Activated CD4-positive, alpha-beta memory T cell treated with anti-CD3 and anti-CD28 coated beads for 36 hours (primary cell): ENCODE results near the gene CTDSPL. TPM values are rescaled to one million over a fixed set of nuclear protein-coding genes. Genes with fewer than 3 reads are reported as not detected.
A peak's percentile ranks its signal among the peaks of the same experiment; 100 is the strongest.

Source experiments
- CTCF ChIA-PET: fragments of 350-600 bp; sonication (Branson Sonifier 250); formaldehyde crosslinking; loops from one replicate; lab custom pipeline; 2021; ENCODE audit warnings: antibody characterized with exemption, inconsistent platforms; lab: Charles Lee
- POLR2A ChIA-PET: fragments of 350-600 bp; sonication (Branson Sonifier 250); formaldehyde crosslinking; loops from one replicate; lab custom pipeline; 2021; ENCODE audit warnings: antibody characterized with exemption; lab: Charles Lee
- DNase-seq: peaks from one replicate; pipeline ENCODE4 v3.0.0-alpha.2; 2020
- H3K27ac Mint-ChIP-seq: one replicate; pipeline ENCODE4 v1.8.0; 2021; ENCODE audit warnings: mixed read lengths
- H3K27me3 Mint-ChIP-seq: one replicate; pipeline ENCODE4 v1.8.0; 2021; ENCODE audit warnings: mixed read lengths
- H3K36me3 Mint-ChIP-seq: one replicate; pipeline ENCODE4 v1.8.0; 2021; ENCODE audit warnings: mixed read lengths
- H3K4me1 Mint-ChIP-seq: one replicate; pipeline ENCODE4 v1.8.0; 2021; ENCODE audit warnings: low read depth, mixed read lengths
- H3K4me3 Mint-ChIP-seq: one replicate; pipeline ENCODE4 v1.8.0; 2021; ENCODE audit warnings: mild to moderate bottlenecking, mixed read lengths
- H3K9me3 Mint-ChIP-seq: one replicate; pipeline ENCODE4 v1.8.0; 2021; ENCODE audit warnings: mixed read lengths
- intact Hi-C: fragments of 100-400 bp; cut with micrococcal nuclease; formaldehyde crosslinking; loops from one replicate; pipeline ENCODE4 v1.15.1; 2023
- total RNA-seq, 2 experiments: library from RNA; stranded (reverse); gene quantifications; one replicate each; pipeline ENCODE4 v1.2.3, GENCODE V29; 2021

The CTDSPL gene
- total RNA-seq, 2 experiments from 2014 or later, result 3.7 to 5.1 TPM

DNA sequence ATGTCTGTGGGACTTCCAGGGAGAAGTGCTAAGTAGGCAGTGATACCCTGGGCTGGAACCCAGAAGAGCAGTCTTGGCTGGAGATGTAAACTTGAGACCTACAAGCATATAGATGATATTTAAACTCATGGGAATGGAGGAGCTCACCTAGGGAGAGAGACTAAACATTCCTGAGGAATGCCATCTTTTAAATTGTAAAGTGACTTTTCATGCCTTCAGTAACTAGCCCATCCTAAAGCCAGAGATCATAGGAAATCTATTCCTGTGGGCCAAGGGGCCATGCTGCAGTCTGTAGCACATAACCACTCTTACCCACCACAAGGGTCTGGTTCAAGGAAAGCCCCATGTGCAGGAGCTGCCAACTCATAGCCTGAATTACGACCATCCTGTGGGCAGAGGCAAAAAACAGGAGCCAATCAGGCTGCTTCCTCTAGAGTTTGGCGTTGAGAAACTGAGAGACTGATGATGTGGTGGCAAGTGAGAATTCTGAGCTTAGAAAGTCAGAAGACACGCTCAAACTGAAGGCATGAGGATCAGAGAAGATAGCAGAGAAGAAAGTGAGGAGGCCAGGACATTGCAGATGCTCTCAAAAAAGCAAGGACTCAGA lies 37.5 kb downstream of the CTDSPL start:
- Mint-ChIP-seq H3K36me3 (no peaks in the 10 kb centered on the region), H3K4me1 (peaks cover 3% of the 10 kb centered on the region), H3K9me3 (no peaks in the 10 kb centered on the region), H3K27ac (no peak overlapping the region), H3K4me3 (no peak overlapping the region), H3K27me3 (peaks cover 3% of the 10 kb centered on the region)
- CTCF ChIA-PET, result interaction anchor here (1.2 kb wide), 1 partner anchor 75 kb away, joined by 5 read pairs; no protein-coding TSS in a partner anchor
- intact Hi-C loops, result no loop called here
- POLR2A ChIA-PET, result no interaction called here
- peak; percentile 41 for DNase-seq

DNA sequence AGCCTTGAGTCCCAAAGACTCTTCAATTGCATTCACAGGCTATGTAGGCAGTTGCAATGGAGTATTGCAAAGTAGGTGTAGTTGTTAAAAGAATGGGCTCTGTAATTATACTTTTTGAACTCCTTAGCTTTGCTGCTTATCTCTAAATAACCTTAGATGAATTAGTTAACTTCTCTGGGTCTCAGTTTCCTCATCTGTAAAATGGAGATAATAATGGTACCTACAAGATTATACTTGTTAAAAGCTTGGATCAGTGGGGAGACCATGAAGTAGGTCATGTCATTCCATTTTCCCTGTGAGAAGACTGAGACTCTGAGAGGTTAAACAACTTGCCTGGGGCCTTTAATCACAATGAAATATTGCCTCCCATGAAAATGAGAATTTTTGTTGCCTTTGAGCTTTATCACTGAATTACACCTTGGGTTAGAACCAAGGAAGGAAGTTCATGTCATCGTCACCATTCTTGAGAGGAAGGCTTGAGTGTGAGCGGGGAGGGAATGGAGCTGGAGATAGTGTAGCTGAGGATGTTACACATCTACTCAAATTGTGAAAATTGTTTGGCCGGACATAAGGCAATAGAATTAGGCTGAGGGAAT lies 38.1 kb downstream of the CTDSPL start:
- CTCF ChIA-PET, result interaction anchor here (0.5 to 1.5 kb wide), 3 partner anchors 46 to 292 kb away, joined by 3 to 5 read pairs (median 4); no protein-coding TSS in a partner anchor
- peaks cover 3% of the 10 kb centered on the region for H3K27me3 Mint-ChIP-seq
- intact Hi-C loops, result no loop called here
- peaks cover 3% of the 10 kb centered on the region for H3K4me1 Mint-ChIP-seq
- no peak for DNase-seq
- no peaks in the 10 kb centered on the region for H3K36me3 Mint-ChIP-seq
- H3K4me3 Mint-ChIP-seq, result no peak overlapping the region
- no peak overlapping the region for H3K27ac Mint-ChIP-seq
- H3K9me3 Mint-ChIP-seq, result no peaks in the 10 kb centered on the region
- POLR2A ChIA-PET, result no interaction called here

DNA sequence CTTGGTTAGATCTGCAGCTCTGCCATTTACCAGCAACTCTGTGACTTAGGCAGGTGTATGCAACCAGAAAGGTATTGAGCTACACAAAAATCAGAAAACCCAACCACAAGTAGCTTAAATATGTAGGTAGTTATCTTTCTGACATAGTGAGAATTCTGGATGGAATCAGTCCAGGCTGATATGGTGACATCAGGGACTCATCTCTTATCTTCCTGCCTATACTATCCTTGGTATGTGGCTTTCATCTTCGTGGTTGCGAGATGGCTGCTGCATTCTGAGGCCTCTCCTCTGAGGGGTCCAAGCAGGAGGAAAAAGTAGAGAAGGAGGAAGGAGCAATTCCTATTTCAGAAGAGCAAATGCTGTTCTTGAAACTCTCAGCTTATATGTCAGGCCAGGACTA lies 40.0 kb downstream of the CTDSPL start:
- Mint-ChIP-seq H3K4me1 (peaks cover 9% of the 10 kb centered on the region), H3K36me3 (no peaks in the 10 kb centered on the region), H3K27me3 (no peaks in the 10 kb centered on the region), H3K9me3 (no peaks in the 10 kb centered on the region), H3K4me3 (no peak overlapping the region), H3K27ac (no peak overlapping the region)
- CTCF ChIA-PET, result no interaction called here
- intact Hi-C loops, result no loop called here
- DNase-seq, result no peak
- POLR2A ChIA-PET, result no interaction called here

DNA sequence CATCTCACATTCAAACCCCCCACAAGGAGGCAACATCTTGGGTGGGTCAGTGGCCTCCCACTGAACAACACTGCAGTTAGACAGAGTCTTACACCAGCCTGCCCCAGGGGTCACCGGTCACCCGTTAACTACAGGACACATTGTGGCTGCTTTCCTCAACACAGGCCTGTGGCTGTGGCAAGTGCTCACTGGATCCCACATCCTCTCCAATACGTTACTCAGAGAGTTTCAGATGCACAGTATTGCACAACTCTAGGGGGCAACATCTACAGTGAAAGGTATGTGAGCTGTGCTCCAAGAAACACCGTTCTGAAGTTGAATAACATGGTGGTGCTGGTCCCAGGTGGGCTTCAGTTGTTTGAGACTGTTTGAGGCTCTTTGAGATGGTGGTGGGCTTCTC lies 41.0 kb downstream of the CTDSPL start:
- H3K27me3 Mint-ChIP-seq, result no peaks in the 10 kb centered on the region
- POLR2A ChIA-PET, result no interaction called here
- intact Hi-C loops, result no loop called here

DNA sequence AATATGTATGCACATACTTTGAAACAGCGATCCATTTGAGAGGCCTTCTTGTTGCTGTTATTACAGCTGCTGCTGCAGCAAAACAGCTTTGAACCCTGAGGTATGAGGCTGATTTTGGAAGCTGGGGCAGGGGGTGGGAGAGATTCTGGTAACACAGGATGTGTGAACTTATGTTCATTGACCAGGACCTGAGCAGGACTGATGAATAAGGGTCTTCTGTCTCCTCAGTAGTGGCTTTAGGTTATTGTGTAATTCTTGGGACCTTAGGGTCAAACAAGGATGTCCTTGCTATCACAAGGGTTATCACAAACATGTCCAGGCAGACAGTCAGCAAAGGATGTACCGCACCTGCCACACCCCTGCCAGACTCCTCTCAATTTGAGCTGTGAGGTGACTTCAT lies 41.6 kb downstream of the CTDSPL start:
- H3K9me3 Mint-ChIP-seq, result no peaks in the 10 kb centered on the region
- no peak for DNase-seq
- H3K36me3 Mint-ChIP-seq, result no peaks in the 10 kb centered on the region
- POLR2A ChIA-PET, result no interaction called here
- CTCF ChIA-PET, result interaction anchor here (0.9 kb wide), 1 partner anchor 94 kb away, joined by 3 read pairs; no protein-coding TSS in a partner anchor
- no peak overlapping the region for H3K27ac Mint-ChIP-seq
- H3K4me1 Mint-ChIP-seq, result peaks cover 24% of the 10 kb centered on the region
- H3K27me3 Mint-ChIP-seq, result no peaks in the 10 kb centered on the region
- H3K4me3 Mint-ChIP-seq, result no peak overlapping the region
- intact Hi-C loops, result no loop called here

More for the DNA sequence above, 41.0 kb downstream of the CTDSPL start:
- no peak for DNase-seq
- no peaks in the 10 kb centered on the region for H3K36me3 Mint-ChIP-seq
- H3K27ac Mint-ChIP-seq, result no peak overlapping the region
- no peaks in the 10 kb centered on the region for H3K9me3 Mint-ChIP-seq
- CTCF ChIA-PET, result interaction anchor here (0.9 kb wide), 1 partner anchor 94 kb away, joined by 3 read pairs; no protein-coding TSS in a partner anchor
- no peak overlapping the region for H3K4me3 Mint-ChIP-seq
- H3K4me1 Mint-ChIP-seq, result peaks cover 19% of the 10 kb centered on the region

DNA sequence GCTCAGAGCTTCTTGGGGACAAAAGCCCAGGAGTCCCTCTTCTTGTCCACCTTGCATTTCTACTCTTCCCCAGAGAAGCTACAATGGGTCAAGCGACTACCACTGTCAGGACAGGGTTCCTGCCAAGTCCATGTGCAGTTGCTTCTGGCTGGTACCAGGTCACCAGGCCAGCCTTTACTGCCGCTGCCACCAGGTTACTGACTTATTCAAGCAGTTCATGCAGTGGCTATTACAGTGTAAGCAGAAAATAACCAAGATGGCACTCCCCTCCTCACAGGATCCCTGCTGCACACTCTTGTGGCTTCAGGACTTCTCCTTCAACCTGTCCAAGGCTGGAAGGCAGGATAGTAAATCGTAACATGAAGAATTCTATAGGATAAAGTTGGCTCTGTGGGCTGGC lies 42.1 kb downstream of the CTDSPL start:
- H3K4me1 Mint-ChIP-seq, result peaks cover 24% of the 10 kb centered on the region
- no peaks in the 10 kb centered on the region for H3K27me3 Mint-ChIP-seq
- no peak for DNase-seq
- H3K36me3 Mint-ChIP-seq, result no peaks in the 10 kb centered on the region
- H3K4me3 Mint-ChIP-seq, result no peak overlapping the region
- intact Hi-C loops, result no loop called here
- ChIA-PET CTCF (interaction anchor here (0.9 to 1.0 kb wide), 2 partner anchors 64 to 93 kb away, joined by 3 to 4 read pairs; no protein-coding TSS in a partner anchor), POLR2A (no interaction called here)
- no peak overlapping the region for H3K27ac Mint-ChIP-seq
- H3K9me3 Mint-ChIP-seq, result no peaks in the 10 kb centered on the region

DNA sequence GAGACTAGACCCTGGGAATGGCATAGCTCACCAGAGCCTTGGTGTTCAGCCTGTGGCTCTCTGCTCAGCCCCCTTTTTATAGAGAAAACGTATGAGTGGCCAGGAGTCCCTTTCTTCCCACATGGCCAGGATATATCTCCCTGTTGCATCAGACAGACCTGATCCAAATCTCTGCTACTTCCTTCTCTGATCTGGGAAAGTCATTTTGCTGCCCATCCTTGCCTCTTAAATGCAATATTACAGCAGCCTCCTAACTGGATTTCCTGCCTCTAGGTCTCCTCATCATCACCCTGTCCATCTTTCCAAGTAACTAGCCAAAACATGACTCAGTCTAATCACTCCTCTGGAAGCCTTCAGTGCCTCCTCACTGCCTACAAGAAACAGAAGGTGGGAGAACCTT lies 42.9 kb downstream of the CTDSPL start:
- ChIA-PET POLR2A (no interaction called here), CTCF (interaction anchor here (1.0 kb wide), 1 partner anchor 63 kb away, joined by 4 read pairs; no protein-coding TSS in a partner anchor)
- no peak overlapping the region for H3K27ac Mint-ChIP-seq
- no peaks in the 10 kb centered on the region for H3K9me3 Mint-ChIP-seq
- H3K27me3 Mint-ChIP-seq, result no peaks in the 10 kb centered on the region
- no peaks in the 10 kb centered on the region for H3K36me3 Mint-ChIP-seq
- H3K4me3 Mint-ChIP-seq, result no peak overlapping the region
- intact Hi-C loops, result no loop called here
- no peak for DNase-seq
- peaks cover 21% of the 10 kb centered on the region for H3K4me1 Mint-ChIP-seq

DNA sequence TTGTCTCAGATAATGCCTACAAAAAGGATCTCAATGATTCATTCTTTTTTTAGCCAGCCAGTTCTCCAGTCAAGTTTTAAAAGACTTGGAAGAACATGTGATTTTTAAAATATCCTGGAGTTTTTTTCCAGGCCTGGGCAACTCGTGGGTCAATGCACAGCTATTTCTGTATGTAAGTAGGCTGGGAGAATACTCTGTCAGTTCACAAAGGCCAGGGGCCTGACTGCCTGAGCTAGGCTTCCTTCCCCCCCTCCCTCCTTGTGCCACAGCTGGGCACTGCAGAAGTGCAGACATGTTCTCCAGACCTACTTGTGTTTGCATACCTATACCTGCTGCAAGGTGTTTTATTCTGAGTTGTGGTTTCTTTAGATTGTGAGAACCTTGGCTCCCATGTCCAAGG lies 43.7 kb downstream of the CTDSPL start:
- POLR2A ChIA-PET, result no interaction called here
- Mint-ChIP-seq H3K27ac (no peak overlapping the region), H3K4me3 (no peak overlapping the region), H3K36me3 (no peaks in the 10 kb centered on the region), H3K27me3 (no peaks in the 10 kb centered on the region), H3K9me3 (no peaks in the 10 kb centered on the region), H3K4me1 (peaks cover 21% of the 10 kb centered on the region)
- no peak for DNase-seq
- intact Hi-C loops, result no loop called here
- CTCF ChIA-PET, result interaction anchor here (0.7 kb wide), 1 partner anchor 17 kb away, joined by 3 read pairs; no protein-coding TSS in a partner anchor

DNA sequence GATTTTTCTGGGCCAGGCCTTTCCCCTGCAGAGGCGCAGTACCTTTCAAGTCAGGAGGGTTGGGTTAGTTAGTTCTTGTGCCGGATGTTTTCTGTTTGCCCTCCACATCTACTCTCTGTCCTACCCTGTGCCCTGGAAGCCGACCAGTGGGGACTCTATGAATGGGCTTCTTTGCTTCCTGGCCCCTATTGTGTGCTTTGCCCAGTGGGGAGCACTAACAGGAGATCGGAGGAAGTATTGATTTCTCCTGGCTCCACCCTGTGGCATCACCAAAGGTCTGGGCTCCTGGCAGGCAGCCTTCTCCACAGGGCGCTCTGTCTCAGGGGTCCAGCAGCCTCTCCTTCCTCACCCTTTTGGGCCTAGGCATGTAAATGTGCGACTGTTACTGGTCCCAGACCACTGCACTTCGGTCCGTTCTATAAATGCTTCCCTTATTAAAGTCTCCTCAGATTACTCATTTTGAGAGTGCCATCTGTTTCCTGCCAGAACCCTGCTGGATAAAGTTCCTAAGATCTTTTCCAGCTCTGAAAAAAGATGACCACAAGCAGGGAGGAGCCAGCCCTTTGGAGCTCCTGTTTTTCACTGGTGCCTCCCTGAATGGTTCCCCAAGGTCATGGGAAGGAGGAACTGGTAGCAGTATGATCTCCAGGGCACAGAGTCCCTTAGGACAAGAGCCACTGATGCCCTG lies 44.5 kb downstream of the CTDSPL start:
- ChIA-PET CTCF (interaction anchor here (0.7 kb wide), 1 partner anchor 17 kb away, joined by 3 read pairs; no protein-coding TSS in a partner anchor), POLR2A (no interaction called here)
- Mint-ChIP-seq H3K4me3 (no peak overlapping the region), H3K36me3 (no peaks in the 10 kb centered on the region), H3K27ac (no peak overlapping the region), H3K9me3 (no peaks in the 10 kb centered on the region), H3K27me3 (no peaks in the 10 kb centered on the region), H3K4me1 (peaks cover 21% of the 10 kb centered on the region)
- intact Hi-C loops, result no loop called here
- DNase-seq, result no peak

DNA sequence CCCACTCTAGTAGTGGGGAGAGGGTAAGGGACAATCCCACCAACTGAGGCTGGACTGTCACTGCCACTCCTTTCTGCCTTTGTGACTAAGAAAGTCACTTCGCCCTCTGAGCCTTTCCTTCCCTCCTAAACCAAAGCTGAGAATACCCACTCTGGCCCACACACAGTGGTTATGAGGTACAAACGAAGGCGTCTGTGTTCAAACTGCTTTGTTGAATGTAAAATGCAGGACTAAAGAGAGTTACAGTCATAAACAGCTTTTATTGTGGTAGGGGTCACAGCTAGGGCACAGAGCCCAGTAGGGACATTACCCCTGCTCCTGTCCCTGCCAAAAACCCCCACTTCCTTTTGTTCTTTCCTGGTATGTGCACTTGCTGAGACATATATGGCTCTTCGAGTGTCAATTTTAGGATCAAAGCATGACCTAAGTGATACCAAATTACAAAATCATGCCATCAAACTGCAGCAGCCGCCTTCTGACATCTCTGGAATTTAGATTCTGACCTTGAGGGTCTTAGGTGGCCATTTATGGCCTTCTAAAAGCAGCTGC lies 45.1 kb downstream of the CTDSPL start:
- intact Hi-C loops, result no loop called here
- no peaks in the 10 kb centered on the region for H3K27me3 Mint-ChIP-seq
- peak; percentile 22 for DNase-seq
- CTCF ChIA-PET, result interaction anchor here (0.6 to 0.7 kb wide), 2 partner anchors 60 to 749 kb away, joined by 3 read pairs; no protein-coding TSS in a partner anchor
- no peaks in the 10 kb centered on the region for H3K9me3 Mint-ChIP-seq
- H3K4me1 Mint-ChIP-seq, result peaks cover 21% of the 10 kb centered on the region
- POLR2A ChIA-PET, result no interaction called here
- H3K36me3 Mint-ChIP-seq, result no peaks in the 10 kb centered on the region
- no peak overlapping the region for H3K4me3 Mint-ChIP-seq
- no peak overlapping the region for H3K27ac Mint-ChIP-seq

DNA sequence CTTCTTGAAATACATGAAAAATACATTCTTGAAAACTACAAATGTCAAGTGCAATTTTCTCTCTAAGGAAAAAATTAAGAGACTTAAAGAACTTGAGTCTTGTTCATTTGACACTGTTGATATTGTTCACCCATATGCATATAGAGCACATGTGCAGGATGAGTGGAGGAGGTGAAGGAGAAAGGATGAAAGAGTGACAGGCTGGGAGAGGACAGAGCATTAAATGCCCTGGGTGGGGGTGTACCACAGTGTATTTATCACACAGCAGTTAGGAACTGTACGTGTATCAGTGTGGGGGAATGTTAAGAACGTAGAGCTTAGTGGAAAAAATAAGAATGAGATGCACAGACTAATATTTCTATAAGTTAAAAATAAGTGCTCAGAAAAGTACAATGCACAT lies 45.7 kb downstream of the CTDSPL start:
- Mint-ChIP-seq H3K27me3 (no peaks in the 10 kb centered on the region), H3K9me3 (no peaks in the 10 kb centered on the region), H3K4me3 (no peak overlapping the region), H3K36me3 (no peaks in the 10 kb centered on the region), H3K4me1 (peaks cover 21% of the 10 kb centered on the region), H3K27ac (no peak overlapping the region)
- intact Hi-C loops, result no loop called here
- POLR2A ChIA-PET, result no interaction called here
- CTCF ChIA-PET, result interaction anchor here (0.6 to 0.7 kb wide), 2 partner anchors 59 to 748 kb away, joined by 3 read pairs; no protein-coding TSS in a partner anchor
- no peak for DNase-seq

DNA sequence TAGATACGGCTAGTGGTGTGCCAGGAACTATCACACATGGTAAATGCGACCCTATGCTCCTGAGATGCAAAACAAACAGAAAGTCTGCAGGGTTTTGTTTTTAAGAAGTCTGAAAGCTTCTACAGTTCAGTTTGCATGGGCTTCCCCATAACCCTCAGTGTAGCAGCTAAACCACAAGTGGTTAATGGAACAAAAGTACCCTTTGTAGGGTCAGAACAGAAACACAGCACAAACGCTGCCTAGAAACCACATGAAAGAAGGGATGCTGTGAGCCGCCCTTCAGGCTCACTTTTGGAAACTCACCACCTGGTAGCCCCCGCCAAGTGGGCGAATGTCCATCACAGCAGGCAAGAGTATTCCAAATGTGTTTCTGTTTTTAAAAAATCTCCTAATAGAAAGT lies 46.2 kb downstream of the CTDSPL start:
- Mint-ChIP-seq H3K4me3 (no peak overlapping the region), H3K9me3 (no peaks in the 10 kb centered on the region), H3K36me3 (no peaks in the 10 kb centered on the region), H3K4me1 (peaks cover 21% of the 10 kb centered on the region), H3K27me3 (no peaks in the 10 kb centered on the region), H3K27ac (no peak overlapping the region)
- CTCF ChIA-PET, result no interaction called here
- intact Hi-C loops, result no loop called here
- POLR2A ChIA-PET, result no interaction called here
- DNase-seq, result peak; percentile 20
